Measurements from ENCODE around the gene CCDC102B. TPM values are rescaled to one million over a fixed set of nuclear protein-coding genes. Genes with fewer than 3 reads are reported as not detected.

The CCDC102B gene
- total and polyA plus RNA-seq, 2 of the 8 experiments (the other 6 are each of a cell fraction or from before 2014, with no cell fraction given): 0.80 to 1.1 TPM

DNA sequence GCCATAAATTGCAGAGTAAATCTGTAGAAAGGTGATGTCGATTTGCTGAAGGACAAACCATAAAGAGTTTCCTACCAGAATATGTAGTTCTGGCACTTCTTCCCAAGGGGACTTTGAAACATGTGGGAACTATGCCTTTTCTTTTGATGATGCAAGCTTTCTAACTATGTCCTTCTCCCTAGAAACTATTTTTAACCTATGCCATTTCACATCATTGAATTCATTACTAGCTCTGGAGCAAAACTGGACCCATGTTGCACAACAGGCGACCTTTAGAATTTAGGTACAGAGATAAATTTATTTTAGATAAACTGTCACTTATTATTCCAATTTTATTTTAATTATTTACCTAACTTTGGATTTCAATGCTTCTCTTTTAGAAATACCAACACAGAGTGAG, 186.5 kb downstream of the CCDC102B start (continued):
- TF ChIP-seq CTBP2 (IDR thresholded peaks at IDR 0.05; ENCODE audit: borderline replicate concordance, insufficient read depth, insufficient read length, low read length): no peak
- TF ChIP-seq CHD1 (IDR thresholded peaks at IDR 0.05; ENCODE audit: low read depth, low read length): no peak
- TF ChIP-seq EGR1 (IDR thresholded peaks at IDR 0.05; ENCODE audit: borderline replicate concordance, low read depth, low read length): no peak
- no peak for TF ChIP-seq NRF1 (IDR thresholded peaks at IDR 0.05; ENCODE audit: low read depth, low read length)
- TF ChIP-seq FOSL1 (IDR thresholded peaks at IDR 0.05; ENCODE audit: insufficient read depth, low read depth, low read length): no peak
- no peak for TF ChIP-seq RFX5 (IDR thresholded peaks at IDR 0.05; ENCODE audit: borderline replicate concordance, low read depth, low read length)
